Cardiac fibroblast (primary cell): ENCODE data around the gene PHACTR4.

ENCODE experiments used
- DNase-seq, 2 donors: peaks; one replicate each; pipeline versions ENCODE4 v3.0.0 to v3.0.0-alpha.2; 2010; ENCODE audit warnings: low read depth in 2 of 2
- H3K4me3 ChIP-seq, 2 donors: replicated peaks in 1 of 2; 1 replicate in 1 of 2; 2 replicates in 1 of 2; pipeline ENCODE4 v1.5.1; 2011; ENCODE audit warnings: low read depth in 2 of 2, low read length in 2 of 2, mild to moderate bottlenecking in 2 of 2, moderate library complexity in 1 of 2
- CTCF ChIP-seq: IDR thresholded peaks from one replicate; pipeline ENCODE4 v1.5.1; 2011; ENCODE audit warnings: low read depth, mild to moderate bottlenecking, low read length, inconsistent platforms

The PHACTR4 gene

GRCh38 chr1:28436211-28436769, 66.8 kb downstream of the PHACTR4 start:
- TF ChIP-seq CTCF: no peak
- DNase-seq: no peak

GRCh38 chr1:28437264-28437923, 67.9 kb downstream of the PHACTR4 start:
- DNase-seq: peak; percentile 74 to 82
- TF ChIP-seq CTCF: no peak
- H3K4me3 ChIP-seq: no peak overlapping the region

More at GRCh38 chr1:28436211-28436769, 66.8 kb downstream of the PHACTR4 start:
- H3K4me3 ChIP-seq: no peak overlapping the region

DNA sequence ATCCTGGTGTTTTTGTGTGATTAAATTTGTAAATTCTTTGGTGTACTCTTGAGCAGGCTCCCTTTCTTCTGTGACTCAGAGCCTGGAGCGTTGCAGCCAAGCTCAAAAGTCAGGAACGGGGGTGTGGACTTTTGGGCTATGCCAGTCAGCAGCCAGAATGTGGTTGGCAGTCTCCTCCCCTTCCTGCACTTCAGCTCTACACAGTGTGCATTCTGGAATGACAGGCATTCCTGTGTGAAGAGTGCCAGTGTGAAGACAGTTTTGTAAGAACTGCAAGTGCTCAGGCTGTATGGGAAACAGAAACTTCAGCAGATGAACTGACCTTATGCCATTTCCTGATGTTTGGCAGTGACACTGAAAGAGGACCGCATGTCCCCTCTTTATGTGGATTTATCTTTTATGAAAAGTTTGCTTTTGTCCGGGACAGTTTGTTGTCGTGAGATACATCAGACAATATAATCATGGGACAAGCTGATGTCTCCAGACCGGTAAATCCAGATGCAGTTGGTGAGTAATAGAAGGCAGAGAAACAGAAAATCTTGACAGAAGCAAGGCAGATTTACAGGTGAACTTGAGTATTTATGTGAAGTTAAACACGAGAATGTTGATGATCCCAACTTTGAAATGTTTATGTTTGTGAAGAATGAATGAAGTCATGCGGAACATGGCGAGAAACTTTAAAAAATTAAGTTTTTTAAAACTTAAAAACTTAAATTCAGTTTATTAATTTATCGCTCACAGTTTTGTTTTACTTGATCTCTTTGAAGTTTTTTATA, 68.6 kb downstream of the PHACTR4 start:
- DNase-seq: peak; percentile 97
- peak overlapping the region; percentile 24 to 35 for H3K4me3 ChIP-seq
- TF ChIP-seq CTCF: no peak

GRCh38 chr1:28439320-28439719, 69.8 kb downstream of the PHACTR4 start:
- no peak for TF ChIP-seq CTCF
- no peak overlapping the region for H3K4me3 ChIP-seq
- DNase-seq: no peak

DNA sequence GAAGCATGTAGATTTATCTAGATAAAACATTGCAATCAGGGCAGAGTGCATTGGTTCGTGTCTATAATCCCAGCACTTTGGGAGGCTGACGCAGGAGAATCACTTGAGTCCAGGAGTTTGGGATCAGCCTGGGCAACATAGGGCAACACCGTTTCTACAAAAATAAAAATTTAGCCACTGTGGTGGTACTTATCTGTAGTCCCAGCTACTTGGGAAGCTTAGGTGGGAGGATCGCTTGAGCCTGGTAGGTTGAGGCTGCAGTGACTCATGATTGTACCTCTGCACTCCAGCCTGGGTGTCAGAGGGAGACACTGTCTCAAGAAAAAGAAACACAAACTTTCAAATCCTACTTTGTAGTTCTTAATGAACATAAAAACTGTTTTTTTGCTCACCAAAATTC, 72.1 kb downstream of the PHACTR4 start:
- H3K4me3 ChIP-seq: no peak overlapping the region
- no peak for TF ChIP-seq CTCF
- no peak for DNase-seq

GRCh38 chr1:28443550-28443949, 74.0 kb downstream of the PHACTR4 start:
- no peak for TF ChIP-seq CTCF
- no peak for DNase-seq
- no peak overlapping the region for H3K4me3 ChIP-seq
